DMS114 treated with DMSO at 0.1 percent for 48 hours (cell line): ENCODE data around the gene NTF3.

Experiments
- DNase-seq: peaks from one replicate; lab custom pipeline; 2025; ENCODE audit not compliant: unreplicated experiment; lab: John Stamatoyannopoulos, UW

The NTF3 gene

DNA sequence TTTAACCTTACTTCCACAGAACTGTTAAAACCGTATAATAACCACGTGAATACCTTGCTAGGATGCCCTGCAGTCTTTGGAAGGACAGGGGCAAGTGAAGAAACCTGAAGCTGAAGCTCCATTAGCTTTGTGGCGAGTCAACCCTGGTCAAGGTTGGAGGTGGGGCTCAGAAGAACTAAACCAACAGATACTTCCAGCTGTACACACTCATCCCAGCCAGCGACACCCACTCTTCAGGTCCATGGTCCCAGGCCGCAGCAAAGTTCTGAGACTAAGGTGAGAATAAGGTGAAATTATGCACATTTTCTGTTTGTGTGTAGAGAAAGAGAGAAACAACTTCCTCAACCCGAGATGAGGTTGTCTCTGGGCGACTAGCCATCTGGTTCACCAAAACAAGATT, 77.6 kb downstream of the NTF3 start:
- no peak for DNase-seq

GRCh38 chr12:5510251-5510805, 78.4 kb downstream of the NTF3 start:
- DNase-seq: no peak

DNA sequence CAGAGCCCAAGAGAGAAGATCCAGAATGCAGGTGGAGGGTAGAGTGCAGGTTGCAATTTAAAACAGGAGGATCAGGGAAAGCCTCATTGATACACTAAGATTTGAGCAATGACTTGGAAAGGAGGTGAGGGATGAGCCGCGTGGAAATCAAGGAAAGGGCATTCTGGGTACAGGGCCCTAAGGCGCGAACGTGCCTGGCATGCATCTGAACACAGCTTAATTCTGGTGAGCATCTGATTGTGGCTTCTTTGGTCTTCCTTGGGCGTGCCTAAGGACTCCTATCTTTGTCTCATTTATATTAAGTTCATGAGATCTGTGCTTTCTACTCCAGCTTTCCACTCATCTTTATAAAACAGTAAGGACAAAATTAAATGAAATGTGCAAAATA, 79.3 kb downstream of the NTF3 start:
- no peak for DNase-seq

DNA sequence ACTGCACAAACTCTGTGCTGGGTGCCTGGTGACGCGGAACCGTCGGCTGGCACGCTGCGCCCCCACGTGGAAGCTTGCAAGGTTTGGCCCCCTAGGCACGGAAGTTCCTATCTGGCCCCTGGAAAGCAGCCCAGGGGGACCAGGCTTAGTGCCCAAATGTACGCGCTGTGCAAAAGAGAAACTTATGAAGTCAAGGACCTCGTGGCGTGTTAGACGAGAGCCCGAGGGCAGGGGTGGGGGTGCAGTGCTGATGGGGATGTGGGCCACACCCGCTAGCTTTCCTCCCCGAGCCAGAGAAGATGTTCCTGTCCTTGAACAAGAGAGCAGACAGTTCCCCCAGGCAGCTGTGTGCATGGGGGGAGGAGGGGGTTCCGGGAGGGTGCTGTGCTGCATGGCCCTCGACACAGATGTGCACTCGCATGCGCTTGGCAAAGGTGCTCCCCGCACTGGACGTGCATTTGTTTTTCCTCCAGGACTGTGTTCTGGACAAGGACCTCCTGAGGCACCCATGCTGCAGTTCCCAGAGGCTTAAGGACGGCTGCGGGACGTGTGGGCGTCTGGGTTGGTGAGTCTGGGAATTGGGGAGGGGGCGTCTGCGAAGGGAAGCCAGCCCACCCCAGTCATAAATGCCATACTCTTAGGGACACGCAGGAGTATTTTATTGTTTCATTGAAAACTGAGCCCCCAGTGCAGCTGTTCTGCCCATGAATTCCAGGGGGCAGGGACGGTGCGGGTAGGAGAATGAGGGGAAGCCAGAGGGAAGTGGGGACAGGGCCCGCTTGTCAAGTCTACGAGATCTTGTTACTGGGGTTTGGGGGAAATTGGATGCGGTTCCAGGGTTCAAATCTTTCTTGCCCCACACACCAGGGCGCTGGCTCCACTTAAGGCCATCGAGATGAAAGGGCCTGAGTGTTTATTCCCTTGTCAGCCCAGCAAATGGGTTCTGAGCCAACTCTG, 80.0 kb downstream of the NTF3 start:
- DNase-seq: no peak

DNA sequence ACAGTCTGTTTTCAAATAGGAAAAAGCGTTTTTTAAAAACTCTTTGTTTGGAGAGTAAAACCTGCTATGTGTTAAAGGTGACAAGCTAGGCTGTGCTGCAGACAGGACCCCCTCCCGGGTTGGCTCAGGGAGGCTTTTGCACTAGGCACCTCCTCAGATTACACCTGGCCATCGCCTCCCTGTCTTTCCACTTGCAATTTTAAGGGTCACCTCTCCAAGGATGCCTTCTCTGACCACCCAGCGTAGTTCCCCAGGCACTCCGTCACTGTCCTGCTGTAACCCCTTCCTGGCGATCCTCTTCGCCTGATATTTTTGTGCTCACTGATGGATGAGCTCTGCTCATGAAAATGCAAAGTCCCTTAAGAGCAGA, 80.7 kb downstream of the NTF3 start:
- no peak for DNase-seq

DNA sequence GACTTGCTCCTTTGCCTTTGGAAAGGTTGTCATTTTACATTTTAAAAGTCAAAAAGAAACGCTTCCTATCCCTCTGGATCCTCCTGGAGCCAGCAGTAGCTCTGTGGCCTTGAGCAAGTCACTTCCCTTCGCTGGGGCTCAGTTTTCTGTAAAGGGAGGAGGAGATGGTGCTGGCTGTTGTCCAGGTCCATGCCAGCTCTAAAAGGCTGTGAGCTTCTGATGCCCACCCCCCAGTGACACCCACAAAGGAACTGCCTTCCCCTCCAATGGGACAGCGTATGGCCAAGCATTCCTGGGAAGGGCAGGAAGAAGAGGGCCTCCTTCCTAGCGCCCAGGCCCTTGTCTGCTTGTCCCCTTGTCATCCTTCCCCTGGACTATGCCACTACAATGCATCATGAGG, 81.5 kb downstream of the NTF3 start:
- no peak for DNase-seq

DNA sequence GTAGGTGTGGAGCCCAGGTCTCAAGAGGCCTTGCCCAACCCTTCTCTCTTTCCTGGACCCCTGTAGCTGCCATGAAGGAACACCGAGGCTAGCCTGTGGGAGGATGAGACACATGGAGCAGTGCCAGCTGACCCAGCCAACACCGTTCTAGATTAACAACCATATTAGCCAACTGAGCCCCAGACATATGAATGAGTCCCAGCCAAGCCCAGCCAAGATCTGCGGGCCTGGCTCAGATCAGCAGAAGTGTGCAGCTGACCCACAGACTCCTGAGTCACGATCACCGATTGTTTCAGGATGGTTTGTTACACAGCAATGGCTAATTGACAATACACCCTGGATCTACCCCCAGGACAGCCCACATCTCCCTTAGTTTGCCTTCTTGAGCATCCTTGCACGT, 82.1 kb downstream of the NTF3 start:
- no peak for DNase-seq

- DNase-seq: no peak
These were observed 82.6 kb downstream of the NTF3 start for GRCh38 chr12:5514545-5514944.

DNA sequence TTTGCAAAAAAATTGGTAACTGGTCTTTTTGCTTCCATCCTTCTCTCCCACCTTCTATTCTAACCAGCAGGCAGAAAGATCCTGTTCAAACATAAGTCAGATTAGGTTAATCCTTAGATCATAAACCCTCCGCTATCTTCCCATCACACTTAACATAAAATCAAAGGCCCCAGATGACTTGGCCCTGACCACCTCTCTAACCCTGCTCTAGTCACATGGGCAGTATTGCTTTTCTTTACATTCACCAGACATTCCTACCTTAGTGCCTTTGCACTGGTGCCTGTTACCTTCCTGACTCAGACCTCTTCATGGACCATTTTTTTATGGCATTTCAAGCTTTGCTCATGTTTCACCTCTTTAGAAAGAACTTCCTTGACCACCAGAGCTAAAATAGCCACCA, 83.5 kb downstream of the NTF3 start:
- no peak for DNase-seq

DNA sequence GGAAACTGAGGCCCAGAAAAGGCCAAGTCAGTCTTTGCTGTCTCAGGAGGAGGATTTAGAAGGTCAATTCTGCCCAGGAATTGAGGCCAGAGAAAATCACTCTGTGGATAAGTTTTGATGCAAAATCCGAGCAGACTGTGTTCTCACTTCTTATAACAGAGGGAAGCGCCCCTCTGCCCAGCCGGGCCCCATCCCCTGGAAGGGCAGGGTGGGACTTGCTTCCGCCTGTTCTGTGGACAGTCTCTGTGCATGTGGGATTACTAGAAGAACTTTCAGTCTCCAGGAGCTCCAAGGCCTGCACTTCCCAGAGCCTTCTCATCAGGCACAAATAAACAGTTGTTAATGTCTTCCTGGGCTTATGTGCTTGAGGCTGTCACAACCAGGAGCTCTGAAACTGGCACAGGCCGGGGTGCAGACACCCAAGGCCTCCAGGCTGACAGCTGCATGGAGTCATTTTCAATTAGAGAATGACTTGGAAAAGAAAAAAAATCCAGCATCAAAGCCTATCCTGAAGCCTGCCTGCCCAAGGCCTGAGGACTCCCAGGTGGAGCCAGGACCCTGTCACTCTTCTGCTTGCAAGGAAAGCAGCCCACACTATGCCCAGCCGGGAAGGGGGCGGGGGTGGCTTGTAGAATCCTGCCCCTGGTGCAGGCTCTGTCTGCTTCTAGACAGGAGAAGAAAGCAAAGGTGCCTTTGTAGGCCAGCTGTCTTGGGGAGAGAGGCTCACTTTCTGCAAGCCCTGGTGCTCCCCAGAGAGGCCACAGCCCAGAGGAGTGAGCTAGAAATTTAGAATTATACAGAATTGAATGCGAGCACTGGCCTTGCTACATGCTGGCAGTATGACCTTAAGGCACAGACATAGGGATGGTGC, 84.7 kb downstream of the NTF3 start:
- DNase-seq: no peak

DNA sequence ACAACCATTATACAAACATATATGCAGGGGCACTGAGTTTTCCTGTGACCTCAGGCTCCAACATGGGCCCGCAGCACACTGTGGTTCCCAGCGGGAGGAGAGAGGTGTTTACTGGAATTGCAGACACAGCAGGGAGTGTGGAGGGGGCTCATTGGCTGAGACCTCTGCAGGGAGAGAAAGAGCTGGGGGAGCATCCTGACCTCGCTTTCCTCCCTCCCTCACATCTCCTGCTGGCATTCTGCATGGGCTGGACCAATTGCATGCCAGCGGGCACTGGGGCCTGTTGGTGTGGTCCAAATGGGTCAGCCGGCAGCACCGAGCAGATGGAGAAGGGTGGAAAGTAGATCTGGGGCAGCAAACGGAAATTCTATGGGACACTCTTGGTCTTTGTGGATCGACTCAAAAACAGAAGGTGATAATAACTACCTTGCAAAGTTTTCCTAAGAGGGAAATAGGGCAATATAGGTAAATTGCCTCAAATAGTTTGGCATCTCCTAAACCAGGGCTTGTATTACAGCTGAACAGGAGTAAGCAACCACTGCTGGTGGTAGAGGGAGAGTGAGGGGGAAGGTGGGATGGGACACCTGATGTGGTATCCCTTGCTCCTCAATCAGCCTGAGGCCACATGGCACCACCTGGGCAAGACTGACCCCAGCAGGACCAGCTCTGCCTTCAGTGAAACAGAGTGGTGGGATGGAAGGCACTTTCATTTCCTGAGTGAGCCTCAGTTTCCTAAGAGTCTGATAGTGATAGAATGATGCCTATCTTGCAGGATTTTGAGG, 86.9 kb downstream of the NTF3 start:
- no peak for DNase-seq

GRCh38 chr12:5520037-5520436, 88.1 kb downstream of the NTF3 start:
- no peak for DNase-seq

GRCh38 chr12:5520831-5521230, 88.9 kb downstream of the NTF3 start:
- DNase-seq: no peak

DNA sequence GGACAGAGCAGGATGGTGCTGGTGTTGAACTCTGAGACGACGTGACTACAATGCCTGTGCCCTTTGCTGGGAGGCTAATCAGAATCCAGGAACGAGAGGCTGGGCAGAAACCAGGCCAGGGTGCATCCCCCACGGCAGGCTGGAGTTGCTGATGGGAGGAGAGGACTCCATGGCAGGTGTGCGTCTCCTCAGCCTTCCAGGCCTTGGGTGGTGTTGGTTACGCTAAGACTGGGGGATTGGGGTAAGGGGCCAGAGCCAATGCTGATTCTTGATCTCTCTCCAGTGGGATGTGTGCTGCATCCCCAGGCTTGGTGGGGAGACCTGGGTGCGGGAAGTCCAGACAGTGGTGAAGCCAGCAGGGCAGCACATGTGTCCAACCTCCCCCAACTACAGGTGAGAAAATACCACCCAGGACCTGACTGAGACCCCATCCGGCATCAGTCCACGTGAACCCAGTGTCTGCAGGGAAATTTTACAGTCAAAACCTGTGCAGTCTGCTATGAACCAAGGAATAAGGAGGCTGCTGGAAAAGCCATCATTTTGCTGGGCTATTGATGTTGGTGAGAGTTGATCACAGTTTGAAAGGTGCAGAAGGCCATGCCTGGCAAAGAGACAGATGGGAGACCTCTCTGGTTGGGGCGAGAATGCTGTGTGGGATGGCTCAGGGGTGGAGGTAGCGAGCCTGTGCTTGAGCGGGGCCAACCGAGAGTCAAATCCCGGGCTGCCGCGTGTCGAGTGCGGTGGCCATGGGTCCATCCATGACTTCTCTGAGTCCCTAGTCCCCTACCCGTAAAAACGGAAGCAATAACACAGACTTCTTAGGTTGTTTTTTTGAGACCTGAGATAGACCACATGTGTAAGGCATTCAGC, 89.8 kb downstream of the NTF3 start:
- DNase-seq: no peak

DNA sequence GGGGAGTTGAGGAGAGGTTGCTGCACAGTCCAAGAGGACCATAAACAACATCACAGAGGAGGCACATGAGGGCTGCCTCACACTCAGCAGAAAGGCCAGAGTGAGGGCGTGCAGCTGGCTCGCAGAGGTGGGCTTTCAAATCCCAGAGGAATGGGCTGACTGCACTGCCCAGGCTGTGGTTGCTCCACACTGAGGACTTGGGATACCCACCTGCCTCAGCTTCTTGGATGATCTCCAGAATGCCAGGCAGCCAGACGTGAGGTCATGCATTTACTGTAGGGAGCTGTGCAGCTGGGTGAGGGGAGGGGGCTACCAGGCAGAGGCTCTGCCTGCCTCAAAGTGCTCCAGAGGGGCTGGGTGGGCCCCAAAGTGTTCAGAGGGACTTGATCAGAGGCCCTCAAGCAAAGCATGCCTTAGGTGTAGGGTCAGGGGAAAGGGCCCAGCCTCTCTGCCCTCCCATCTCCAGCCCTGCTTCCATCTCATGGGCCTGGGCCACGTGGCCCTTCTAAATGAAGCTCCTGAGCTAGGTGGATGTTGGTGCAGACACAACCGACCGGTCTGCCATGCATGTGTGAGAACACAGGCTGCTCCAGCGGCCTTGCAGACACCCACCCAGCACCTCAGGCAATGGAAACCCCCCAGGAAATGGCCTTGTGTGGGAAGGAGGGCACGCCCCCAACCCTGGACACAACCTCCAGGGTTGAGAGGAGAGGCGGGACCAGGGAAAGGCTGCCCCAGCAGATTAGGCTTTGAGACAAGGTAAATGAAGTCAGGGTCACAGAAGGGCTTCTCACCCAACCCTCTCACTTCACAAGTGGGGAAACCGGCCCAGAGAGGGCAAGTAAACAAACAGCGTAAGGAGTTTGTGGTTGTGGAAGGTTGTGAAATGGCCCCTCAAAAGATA, 90.8 kb downstream of the NTF3 start:
- DNase-seq: no peak

GRCh38 chr12:5523396-5524115, 91.6 kb downstream of the NTF3 start:
- no peak for DNase-seq

DNA sequence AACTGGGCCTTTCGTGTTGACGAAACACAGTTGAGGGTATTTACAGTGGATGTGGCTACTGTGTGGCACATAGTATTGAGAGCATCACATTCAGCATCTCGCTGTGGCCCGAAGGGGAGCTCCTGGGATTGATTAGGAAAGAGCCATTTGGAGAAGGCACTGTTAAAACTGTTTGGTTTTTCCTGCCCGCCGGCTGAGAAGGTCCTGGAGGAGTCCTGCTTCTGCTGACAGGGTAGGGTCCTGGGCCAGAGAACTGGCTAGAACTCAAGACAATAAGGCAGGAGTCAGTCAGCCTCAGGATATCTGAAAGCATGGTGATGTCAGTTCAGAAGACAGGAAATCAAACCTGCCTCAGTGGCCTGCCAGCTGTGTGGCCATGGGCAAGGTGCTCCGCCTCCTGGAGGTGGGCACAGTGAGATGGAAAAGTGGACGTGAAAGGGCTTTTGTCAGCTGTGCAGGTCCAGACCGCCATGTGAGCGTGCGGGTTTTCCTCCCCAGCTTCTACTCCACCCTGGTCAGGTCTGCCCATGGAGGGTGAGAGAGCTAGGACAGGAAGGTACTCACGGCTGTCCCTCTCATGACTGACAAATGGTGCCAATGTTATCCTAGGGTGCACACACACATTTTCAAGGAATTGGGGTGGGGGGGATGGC, 92.3 kb downstream of the NTF3 start:
- DNase-seq: no peak
